HepG2 (cell line): ENCODE data around the gene EFHD2. TPM values are rescaled to one million over a fixed set of nuclear protein-coding genes. Genes with fewer than 3 reads are reported as not detected.

ENCODE experiments used
- ATAC-seq: fragments of 200-7000 bp; cut with Tn5 transposase; 3 replicates; pipeline ENCODE4 v1.9.1; 2020; ENCODE audit warnings: mild to moderate bottlenecking, moderate library complexity
- BruUV-seq: library from RNA; stranded (reverse); fragments of 400-500 nt; replicated peaks from 2 replicates; lab custom pipeline; 2021; lab: Mats Ljungman, UMichigan
- CTCF ChIA-PET: fragments of 300-600 bp; formaldehyde crosslinking; extraction: SDS; loops from one replicate; lab custom pipeline; 2021; ENCODE audit warnings: low total read pairs, inconsistent platforms, low intra/inter-chr PET ratio; lab: Yijun Ruan, JAX
- POLR2A ChIA-PET: fragments of 350-600 bp; sonication (Branson Sonifier 250); formaldehyde crosslinking; loops from one replicate; lab custom pipeline; 2020; ENCODE audit warnings: antibody characterized with exemption, inconsistent platforms; lab: Yijun Ruan, JAX
- DNase-seq: peaks from one replicate; pipeline ENCODE4 v3.0.0-alpha.2; 2015; ENCODE audit warnings: low spot score
- FAIRE-seq: peaks from 3 replicates; lab custom pipeline; 2011; peaks lifted over from hg19 to GRCh38; lab: Jason Lieb, UNC
- H2AFZ ChIP-seq: one replicate; pipeline ENCODE4 v1.6.1; 2011; ENCODE audit warnings: low read length, inconsistent platforms
- H3K27ac ChIP-seq: fragments of 300-600 bp; 3 replicates; pipeline ENCODE4 v1.8.0; 2011; ENCODE audit warnings: mixed run types, mild to moderate bottlenecking, mixed read lengths, low read length, inconsistent platforms; ENCODE audit not compliant: insufficient read depth; ENCODE audit errors: extremely low read length
- H3K27me3 ChIP-seq, 2 experiments: fragments of 200-600 bp in 1 of 2; 2 replicates in 1 of 2; 3 replicates in 1 of 2; pipeline versions ENCODE4 v1.6.0 to v1.8.0; 2011; ENCODE audit warnings: low read length in 2 of 2, mild to moderate bottlenecking in 2 of 2, moderate library complexity in 2 of 2, inconsistent platforms in 1 of 2; ENCODE audit not compliant: insufficient read depth in 2 of 2, control insufficient read depth in 1 of 2
- H3K36me3 ChIP-seq, 2 experiments: fragments of 200-600 bp in 1 of 2; replicated peaks in 1 of 2; 2 replicates in 1 of 2; 3 replicates in 1 of 2; pipeline versions ENCODE4 v1.5.1 to v1.8.0; 2011; ENCODE audit warnings: low read length in 2 of 2, inconsistent platforms in 1 of 2; ENCODE audit not compliant: insufficient read depth in 2 of 2, control insufficient read depth in 1 of 2
- H3K4me1 ChIP-seq: 2 replicates; pipeline ENCODE4 v1.5.1; 2012; ENCODE audit warnings: low read length, inconsistent platforms; ENCODE audit not compliant: insufficient read depth
- H3K4me2 ChIP-seq: 2 replicates; pipeline ENCODE4 v1.6.0; 2011; ENCODE audit warnings: low read depth, low read length, inconsistent platforms
- H3K4me3 ChIP-seq, 3 experiments: fragments of 200-600 bp in 1 of 3; sonication (generic), shearing (Covaris generic) in 1 of 3; replicated peaks in 1 of 3; 2 replicates each; pipeline ENCODE4 v1.5.1; 2011 to 2016; ENCODE audit warnings: low read length in 3 of 3, inconsistent platforms in 2 of 3, low read depth in 2 of 3, mild to moderate bottlenecking in 2 of 3, control low read depth in 1 of 3, mixed read lengths in 1 of 3; ENCODE audit not compliant: insufficient read depth in 1 of 3
- H3K79me2 ChIP-seq: one replicate; pipeline ENCODE4 v1.6.1; 2011; ENCODE audit warnings: low read length, inconsistent platforms; ENCODE audit not compliant: insufficient read depth
- H3K9ac ChIP-seq: 2 replicates; pipeline ENCODE4 v1.6.0; 2011; ENCODE audit warnings: mild to moderate bottlenecking, low read depth, low read length, inconsistent platforms; ENCODE audit not compliant: insufficient read depth
- H3K9me3 ChIP-seq: 2 replicates; pipeline ENCODE4 v1.5.1; 2012; ENCODE audit warnings: mild to moderate bottlenecking, low read length
- H4K20me1 ChIP-seq: 2 replicates; pipeline ENCODE4 v1.6.0; 2011; ENCODE audit warnings: inconsistent platforms, mild to moderate bottlenecking, low read length, moderate library complexity; ENCODE audit not compliant: insufficient read depth
- MTERF4 ChIP-seq: sonication (generic); formaldehyde crosslinking; IDR thresholded peaks from 2 replicates; pipeline ENCODE4 v1.8.0; 2023; ENCODE audit warnings: mild to moderate bottlenecking, missing genetic modification reagents
- YY1 ChIP-seq: IDR thresholded peaks from 2 replicates; pipeline ENCODE4 v1.6.1; 2011; ENCODE audit warnings: low read length, low read depth, moderate library complexity, mild to moderate bottlenecking; ENCODE audit not compliant: insufficient read depth, insufficient replicate concordance
- ZNF564 ChIP-seq: sonication (generic); formaldehyde crosslinking; IDR thresholded peaks from 2 replicates; pipeline ENCODE4 v1.8.1; 2023; ENCODE audit warnings: mild to moderate bottlenecking, missing genetic modification reagents
- WGBS: methylation state at CpG from one replicate; pipeline ENCODE4 v1.1.6; 2017; ENCODE audit warnings: low lambda C conversion rate; 5-methylcytosine and 5-hydroxymethylcytosine counted together
- in situ Hi-C: cut with HindIII; loops from 2 replicates; pipeline ENCODE4 v1.10.0; 2017; ENCODE audit warnings: low pct_unique_long_range_greater_than_20kb; ENCODE audit not compliant: extremely low pct_ligation_motif_present
- intact Hi-C: fragments of 100-400 bp; cut with micrococcal nuclease; formaldehyde crosslinking; loops from one replicate; pipeline ENCODE4 v1.10.0; 2022; ENCODE audit not compliant: unreplicated experiment
- polyA plus RNA-seq, 8 experiments: library from polyadenylated mRNA; depleted of rRNA in 3 of 8; stranded (reverse) in 7 of 8; unstranded in 1 of 8; fragments of >200 nt; fragmentation: Illumina TruSeq in 4 of 8; extraction: Trizol in 4 of 8; gene quantifications; 2 replicates each; pipeline versions ENCODE4 v1.2.1 to v1.2.3, GENCODE V29; 2011 to 2016; ENCODE audit warnings: low read depth in 4 of 8, missing spikeins in 1 of 8, mixed read lengths in 1 of 8; ENCODE audit not compliant: insufficient read depth in 1 of 8
- total RNA-seq, 5 experiments: library from RNA; depleted of rRNA; stranded (reverse); fragments of >200 nt; fragmentation: Illumina TruSeq; extraction: Trizol; gene quantifications; 2 replicates each; pipeline ENCODE4 v1.2.3, GENCODE V29; 2016; ENCODE audit warnings: low read depth in 1 of 5
- TF ChIP-seq, protein P1 (sequence below): fragments of 450-650 bp; IDR thresholded peaks from 2 replicates; pipeline ENCODE4 v1.6.1; 2016

EFHD2 gene
- total and polyA plus RNA-seq, 2 of the 13 experiments (the other 11 are each of a cell fraction or from before 2014, with no cell fraction given) = 9.4 to 12.7 TPM

GRCh38 chr1:15431571-15431948 is 21.9 kb downstream of the EFHD2 start:
- CTCF ChIA-PET = interaction anchor here (0.7 to 3.6 kb wide), 4 partner anchors 11 to 110 kb away, joined by 3 to 47 read pairs (median 4); no protein-coding TSS in a partner anchor

GRCh38 chr1:15432324-15432723 is 22.6 kb downstream of the EFHD2 start:
- no peaks in the 10 kb centered on the region for H4K20me1 ChIP-seq
- no peaks in the 10 kb centered on the region for H3K27me3 ChIP-seq
- no peaks in the 10 kb centered on the region for H3K9me3 ChIP-seq
- H3K9ac ChIP-seq = no peak overlapping the region
- H3K27ac ChIP-seq = no peak overlapping the region
- TF ChIP-seq, protein P1, sequence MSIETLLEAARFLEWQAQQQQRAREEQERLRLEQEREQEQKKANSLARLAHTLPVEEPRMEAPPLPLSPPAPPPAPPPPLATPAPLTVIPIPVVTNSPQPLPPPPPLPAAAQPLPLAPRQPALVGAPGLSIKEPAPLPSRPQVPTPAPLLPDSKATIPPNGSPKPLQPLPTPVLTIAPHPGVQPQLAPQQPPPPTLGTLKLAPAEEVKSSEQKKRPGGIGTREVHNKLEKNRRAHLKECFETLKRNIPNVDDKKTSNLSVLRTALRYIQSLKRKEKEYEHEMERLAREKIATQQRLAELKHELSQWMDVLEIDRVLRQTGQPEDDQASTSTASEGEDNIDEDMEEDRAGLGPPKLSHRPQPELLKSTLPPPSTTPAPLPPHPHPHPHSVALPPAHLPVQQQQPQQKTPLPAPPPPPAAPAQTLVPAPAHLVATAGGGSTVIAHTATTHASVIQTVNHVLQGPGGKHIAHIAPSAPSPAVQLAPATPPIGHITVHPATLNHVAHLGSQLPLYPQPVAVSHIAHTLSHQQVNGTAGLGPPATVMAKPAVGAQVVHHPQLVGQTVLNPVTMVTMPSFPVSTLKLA = peak; percentile 42; the same call in 1 of the 2 replicates
- no peak for TF ChIP-seq MTERF4 (CRISPR knock-in tag)
- no peak overlapping the region for H2AFZ ChIP-seq
- in situ Hi-C loops (no loop called here), intact Hi-C loops (no loop called here)
- no peak overlapping the region for H3K4me3 ChIP-seq
- no peak overlapping the region for H3K4me2 ChIP-seq
- peaks cover 9% of the 10 kb centered on the region; the same call in 1 of the 2 replicates for H3K4me1 ChIP-seq
- 68% methylated on average over 9 of the region's 9 CpGs for WGBS
- no peak for DNase-seq
- CTCF ChIA-PET = interaction anchor here (3.6 kb wide), 1 partner anchor 108 kb away, joined by 47 read pairs; no protein-coding TSS in a partner anchor
- no peak for ATAC-seq
- FAIRE-seq = no peak
- H3K79me2 ChIP-seq = no peaks in the 10 kb centered on the region
- BruUV-seq = no TSS peak
- H3K36me3 ChIP-seq = peaks cover 0 to 1% of the 10 kb centered on the region in 2 experiments; a peak in 2 of 5 replicates
- POLR2A ChIA-PET = no interaction called here

More at GRCh38 chr1:15431571-15431948, 21.9 kb downstream of the EFHD2 start:
- Histone ChIP-seq H3K79me2 (no peaks in the 10 kb centered on the region), H2AFZ (no peak overlapping the region), H3K27ac (no peak overlapping the region), H3K9me3 (no peaks in the 10 kb centered on the region), H3K36me3 (peaks cover 0 to 2% of the 10 kb centered on the region in 2 experiments; a peak in 2 of 5 replicates), H3K4me3 (no peak overlapping the region), H3K9ac (no peak overlapping the region), H3K4me2 (no peak overlapping the region), H3K27me3 (no peaks in the 10 kb centered on the region), H3K4me1 (peaks cover 9% of the 10 kb centered on the region; the same call in 1 of the 2 replicates), H4K20me1 (no peaks in the 10 kb centered on the region)
- POLR2A ChIA-PET = no interaction called here
- WGBS = 67% methylated on average over 4 of the region's 4 CpGs
- TF ChIP-seq ZNF564 = no peak
- peak; percentile 2 for TF ChIP-seq YY1
- in situ Hi-C loops (no loop called here), intact Hi-C loops (loop anchor here (1.0 kb wide), 1 partner anchor 108 kb away; no protein-coding TSS in a partner anchor)
- BruUV-seq = no TSS peak
- no peak; the same call in 2 of the 3 replicates for ATAC-seq
- FAIRE-seq = no peak
- DNase-seq = no peak
